ENCODE data around the gene CD164. TPM values are rescaled to one million over a fixed set of nuclear protein-coding genes. Genes with fewer than 3 reads are reported as not detected.

Gene CD164
- polyA plus RNA-seq, 1 of the 3 experiments (the other 2 are of a cell fraction) = 83.4 TPM

DNA sequence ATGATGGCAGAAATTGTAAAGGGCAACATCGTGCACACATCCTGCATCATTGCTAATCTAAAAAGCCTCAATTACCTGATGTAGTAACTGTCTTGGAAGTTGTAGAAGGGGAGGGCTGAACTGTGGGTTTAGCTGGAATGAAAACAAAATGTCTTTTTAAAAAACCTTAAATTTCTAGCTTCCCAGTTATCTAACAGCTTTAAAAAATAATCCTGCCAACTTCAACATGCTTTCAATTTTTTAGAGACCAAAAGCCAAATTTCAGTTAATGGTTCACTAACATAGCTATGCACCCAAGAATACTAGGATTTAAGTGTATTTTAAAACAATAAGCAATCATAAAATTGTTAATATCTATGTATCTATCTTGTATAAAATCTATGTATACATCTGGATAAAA lies 11.9 kb downstream of the CD164 start:
- no peak for DNase-seq
- CTCF ChIA-PET = interaction anchor here (0.7 to 1.8 kb wide), 9 partner anchors 9 to 279 kb away, joined by 3 to 11 read pairs (median 3); no protein-coding TSS in a partner anchor
- H3K9ac ChIP-seq = no peak overlapping the region
- H2AFZ ChIP-seq (ENCODE audit: low read depth) = no peak overlapping the region
- no peaks in the 10 kb centered on the region for H3K27me3 ChIP-seq (ENCODE audit: insufficient read depth)
- no peaks in the 10 kb centered on the region; a peak in 2 of 4 replicates for H3K4me1 ChIP-seq (ENCODE audit: control insufficient read depth in 1 of 2, insufficient read depth in 2 of 2, low read depth in 1 of 2, low read length in 1 of 2)
- H3K4me3 ChIP-seq (ENCODE audit: low read depth in 2 of 2, low read length in 1 of 2) = no peak overlapping the region
- WGBS (ENCODE audit: low lambda C conversion rate) = 96% methylated on average over 1 of the region's 1 CpG
- peaks cover 34% of the 10 kb centered on the region for H3K79me2 ChIP-seq (ENCODE audit: insufficient read depth)
- no peaks in the 10 kb centered on the region for H3K9me3 ChIP-seq
- H3K27ac ChIP-seq (ENCODE audit: low read depth in 2 of 2, low read length in 1 of 2) = no peak overlapping the region
- no peaks in the 10 kb centered on the region; the same call in 1 of the 2 replicates for H4K20me1 ChIP-seq (ENCODE audit: insufficient read depth)
- no peak overlapping the region for H3K4me2 ChIP-seq
- peaks cover 83 to 88% of the 10 kb centered on the region in 2 experiments for H3K36me3 ChIP-seq (replicated peaks in 1 of 2; ENCODE audit: control insufficient read depth in 1 of 2, insufficient read depth in 2 of 2, low read length in 1 of 2)
- peaks cover 10% of the 10 kb centered on the region for H3F3A ChIP-seq (replicated peaks; ENCODE audit: insufficient read depth)
- no peaks in the 10 kb centered on the region for H3K9me2 ChIP-seq
- TF ChIP-seq, protein P1, sequence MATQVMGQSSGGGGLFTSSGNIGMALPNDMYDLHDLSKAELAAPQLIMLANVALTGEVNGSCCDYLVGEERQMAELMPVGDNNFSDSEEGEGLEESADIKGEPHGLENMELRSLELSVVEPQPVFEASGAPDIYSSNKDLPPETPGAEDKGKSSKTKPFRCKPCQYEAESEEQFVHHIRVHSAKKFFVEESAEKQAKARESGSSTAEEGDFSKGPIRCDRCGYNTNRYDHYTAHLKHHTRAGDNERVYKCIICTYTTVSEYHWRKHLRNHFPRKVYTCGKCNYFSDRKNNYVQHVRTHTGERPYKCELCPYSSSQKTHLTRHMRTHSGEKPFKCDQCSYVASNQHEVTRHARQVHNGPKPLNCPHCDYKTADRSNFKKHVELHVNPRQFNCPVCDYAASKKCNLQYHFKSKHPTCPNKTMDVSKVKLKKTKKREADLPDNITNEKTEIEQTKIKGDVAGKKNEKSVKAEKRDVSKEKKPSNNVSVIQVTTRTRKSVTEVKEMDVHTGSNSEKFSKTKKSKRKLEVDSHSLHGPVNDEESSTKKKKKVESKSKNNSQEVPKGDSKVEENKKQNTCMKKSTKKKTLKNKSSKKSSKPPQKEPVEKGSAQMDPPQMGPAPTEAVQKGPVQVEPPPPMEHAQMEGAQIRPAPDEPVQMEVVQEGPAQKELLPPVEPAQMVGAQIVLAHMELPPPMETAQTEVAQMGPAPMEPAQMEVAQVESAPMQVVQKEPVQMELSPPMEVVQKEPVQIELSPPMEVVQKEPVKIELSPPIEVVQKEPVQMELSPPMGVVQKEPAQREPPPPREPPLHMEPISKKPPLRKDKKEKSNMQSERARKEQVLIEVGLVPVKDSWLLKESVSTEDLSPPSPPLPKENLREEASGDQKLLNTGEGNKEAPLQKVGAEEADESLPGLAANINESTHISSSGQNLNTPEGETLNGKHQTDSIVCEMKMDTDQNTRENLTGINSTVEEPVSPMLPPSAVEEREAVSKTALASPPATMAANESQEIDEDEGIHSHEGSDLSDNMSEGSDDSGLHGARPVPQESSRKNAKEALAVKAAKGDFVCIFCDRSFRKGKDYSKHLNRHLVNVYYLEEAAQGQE (IDR thresholded peaks at IDR 0.05; ENCODE audit: low read depth, low read length) = no peak
- TF ChIP-seq ELF1 (IDR thresholded peaks at IDR 0.05) (no peak), TEAD4 (IDR thresholded peaks at IDR 0.05; ENCODE audit: borderline replicate concordance, insufficient read depth) (no peak), POLR2AphosphoS5 (IDR thresholded peaks at IDR 0.05; ENCODE audit: low read depth, low read length) (no peak), GATA2 (CRISPR knock-in tag; IDR thresholded peaks at IDR 0.05) (no peak), NRF1 (IDR thresholded peaks at IDR 0.05; ENCODE audit: low read depth, low read length) (no peak), JUND (IDR thresholded peaks at IDR 0.05) (no peak), FOXM1 (IDR thresholded peaks at IDR 0.05; ENCODE audit: low read depth) (no peak), TAF1 (IDR thresholded peaks at IDR 0.05; ENCODE audit: borderline replicate concordance, low read depth, low read length) (no peak), YY1 (IDR thresholded peaks at IDR 0.05; ENCODE audit: low read depth) (no peak), TCF12 (IDR thresholded peaks at IDR 0.05) (no peak), SMC3 (IDR thresholded peaks at IDR 0.05; ENCODE audit: low read depth, low read length) (no peak), EZH2phosphoT487 (IDR thresholded peaks at IDR 0.05; ENCODE audit: borderline replicate concordance, low read depth) (no peak), NFIC (IDR thresholded peaks at IDR 0.05; ENCODE audit: borderline replicate concordance) (no peak)
- TF ChIP-seq, protein P2, sequence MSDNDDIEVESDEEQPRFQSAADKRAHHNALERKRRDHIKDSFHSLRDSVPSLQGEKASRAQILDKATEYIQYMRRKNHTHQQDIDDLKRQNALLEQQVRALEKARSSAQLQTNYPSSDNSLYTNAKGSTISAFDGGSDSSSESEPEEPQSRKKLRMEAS (IDR thresholded peaks at IDR 0.05; ENCODE audit: low read depth) = no peak
- TF ChIP-seq, protein P3, sequence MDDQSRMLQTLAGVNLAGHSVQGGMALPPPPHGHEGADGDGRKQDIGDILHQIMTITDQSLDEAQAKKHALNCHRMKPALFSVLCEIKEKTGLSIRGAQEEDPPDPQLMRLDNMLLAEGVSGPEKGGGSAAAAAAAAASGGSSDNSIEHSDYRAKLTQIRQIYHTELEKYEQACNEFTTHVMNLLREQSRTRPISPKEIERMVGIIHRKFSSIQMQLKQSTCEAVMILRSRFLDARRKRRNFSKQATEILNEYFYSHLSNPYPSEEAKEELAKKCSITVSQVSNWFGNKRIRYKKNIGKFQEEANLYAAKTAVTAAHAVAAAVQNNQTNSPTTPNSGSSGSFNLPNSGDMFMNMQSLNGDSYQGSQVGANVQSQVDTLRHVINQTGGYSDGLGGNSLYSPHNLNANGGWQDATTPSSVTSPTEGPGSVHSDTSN (IDR thresholded peaks at IDR 0.05) = no peak
- TF ChIP-seq, protein P4, sequence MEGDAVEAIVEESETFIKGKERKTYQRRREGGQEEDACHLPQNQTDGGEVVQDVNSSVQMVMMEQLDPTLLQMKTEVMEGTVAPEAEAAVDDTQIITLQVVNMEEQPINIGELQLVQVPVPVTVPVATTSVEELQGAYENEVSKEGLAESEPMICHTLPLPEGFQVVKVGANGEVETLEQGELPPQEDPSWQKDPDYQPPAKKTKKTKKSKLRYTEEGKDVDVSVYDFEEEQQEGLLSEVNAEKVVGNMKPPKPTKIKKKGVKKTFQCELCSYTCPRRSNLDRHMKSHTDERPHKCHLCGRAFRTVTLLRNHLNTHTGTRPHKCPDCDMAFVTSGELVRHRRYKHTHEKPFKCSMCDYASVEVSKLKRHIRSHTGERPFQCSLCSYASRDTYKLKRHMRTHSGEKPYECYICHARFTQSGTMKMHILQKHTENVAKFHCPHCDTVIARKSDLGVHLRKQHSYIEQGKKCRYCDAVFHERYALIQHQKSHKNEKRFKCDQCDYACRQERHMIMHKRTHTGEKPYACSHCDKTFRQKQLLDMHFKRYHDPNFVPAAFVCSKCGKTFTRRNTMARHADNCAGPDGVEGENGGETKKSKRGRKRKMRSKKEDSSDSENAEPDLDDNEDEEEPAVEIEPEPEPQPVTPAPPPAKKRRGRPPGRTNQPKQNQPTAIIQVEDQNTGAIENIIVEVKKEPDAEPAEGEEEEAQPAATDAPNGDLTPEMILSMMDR (IDR thresholded peaks at IDR 0.05) = no peak
- TF ChIP-seq, protein P5, sequence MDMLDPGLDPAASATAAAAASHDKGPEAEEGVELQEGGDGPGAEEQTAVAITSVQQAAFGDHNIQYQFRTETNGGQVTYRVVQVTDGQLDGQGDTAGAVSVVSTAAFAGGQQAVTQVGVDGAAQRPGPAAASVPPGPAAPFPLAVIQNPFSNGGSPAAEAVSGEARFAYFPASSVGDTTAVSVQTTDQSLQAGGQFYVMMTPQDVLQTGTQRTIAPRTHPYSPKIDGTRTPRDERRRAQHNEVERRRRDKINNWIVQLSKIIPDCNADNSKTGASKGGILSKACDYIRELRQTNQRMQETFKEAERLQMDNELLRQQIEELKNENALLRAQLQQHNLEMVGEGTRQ (IDR thresholded peaks at IDR 0.05; ENCODE audit: borderline replicate concordance, low read depth, low read length) = no peak
- TF ChIP-seq, protein P6, sequence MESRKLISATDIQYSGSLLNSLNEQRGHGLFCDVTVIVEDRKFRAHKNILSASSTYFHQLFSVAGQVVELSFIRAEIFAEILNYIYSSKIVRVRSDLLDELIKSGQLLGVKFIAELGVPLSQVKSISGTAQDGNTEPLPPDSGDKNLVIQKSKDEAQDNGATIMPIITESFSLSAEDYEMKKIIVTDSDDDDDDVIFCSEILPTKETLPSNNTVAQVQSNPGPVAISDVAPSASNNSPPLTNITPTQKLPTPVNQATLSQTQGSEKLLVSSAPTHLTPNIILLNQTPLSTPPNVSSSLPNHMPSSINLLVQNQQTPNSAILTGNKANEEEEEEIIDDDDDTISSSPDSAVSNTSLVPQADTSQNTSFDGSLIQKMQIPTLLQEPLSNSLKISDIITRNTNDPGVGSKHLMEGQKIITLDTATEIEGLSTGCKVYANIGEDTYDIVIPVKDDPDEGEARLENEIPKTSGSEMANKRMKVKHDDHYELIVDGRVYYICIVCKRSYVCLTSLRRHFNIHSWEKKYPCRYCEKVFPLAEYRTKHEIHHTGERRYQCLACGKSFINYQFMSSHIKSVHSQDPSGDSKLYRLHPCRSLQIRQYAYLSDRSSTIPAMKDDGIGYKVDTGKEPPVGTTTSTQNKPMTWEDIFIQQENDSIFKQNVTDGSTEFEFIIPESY (IDR thresholded peaks at IDR 0.05; ENCODE audit: borderline replicate concordance, low read depth) = no peak
- POLR2A ChIA-PET = no interaction called here
